Mesothelial cell of epicardium (in vitro differentiated cells): ENCODE data around the gene OGG1. TPM values are rescaled to one million over a fixed set of nuclear protein-coding genes. Genes with fewer than 3 reads are reported as not detected.

Source experiments
- DNase-seq, 2 experiments: peaks; one replicate each; pipeline ENCODE4 v3.0.0; 2021; ENCODE audit warnings: low spot score in 2 of 2; ENCODE audit not compliant: unreplicated experiment in 2 of 2
- H3K27ac Mint-ChIP-seq: 2 replicates; pipeline ENCODE4 v1.8.0; 2021; ENCODE audit warnings: mixed read lengths
- H3K27me3 Mint-ChIP-seq: 2 replicates; pipeline ENCODE4 v1.8.0; 2021; ENCODE audit warnings: low read depth, mixed read lengths
- H3K36me3 Mint-ChIP-seq: 2 replicates; pipeline ENCODE4 v1.8.0; 2021; ENCODE audit warnings: mixed read lengths
- H3K4me1 Mint-ChIP-seq: 2 replicates; pipeline ENCODE4 v1.8.0; 2021; ENCODE audit warnings: mixed read lengths
- H3K4me3 Mint-ChIP-seq: 2 replicates; pipeline ENCODE4 v1.8.0; 2021; ENCODE audit warnings: mild to moderate bottlenecking, moderate library complexity, mixed read lengths
- H3K9me3 Mint-ChIP-seq: 2 replicates; pipeline ENCODE4 v1.8.0; 2021; ENCODE audit warnings: mixed read lengths
- CTCF ChIP-seq: fragments of 200-600 bp; sonication (generic); IDR thresholded peaks from one replicate; pipeline ENCODE4 v1.5.0; 2021; ENCODE audit warnings: antibody characterized with exemption; ENCODE audit not compliant: unreplicated experiment
- total RNA-seq: library from RNA; stranded (reverse); gene quantifications from 3 replicates; pipeline ENCODE4 v1.2.1, GENCODE V29; 2021

The OGG1 gene
- total RNA-seq, 1 donor from 2014 or later = 51.0 TPM

DNA sequence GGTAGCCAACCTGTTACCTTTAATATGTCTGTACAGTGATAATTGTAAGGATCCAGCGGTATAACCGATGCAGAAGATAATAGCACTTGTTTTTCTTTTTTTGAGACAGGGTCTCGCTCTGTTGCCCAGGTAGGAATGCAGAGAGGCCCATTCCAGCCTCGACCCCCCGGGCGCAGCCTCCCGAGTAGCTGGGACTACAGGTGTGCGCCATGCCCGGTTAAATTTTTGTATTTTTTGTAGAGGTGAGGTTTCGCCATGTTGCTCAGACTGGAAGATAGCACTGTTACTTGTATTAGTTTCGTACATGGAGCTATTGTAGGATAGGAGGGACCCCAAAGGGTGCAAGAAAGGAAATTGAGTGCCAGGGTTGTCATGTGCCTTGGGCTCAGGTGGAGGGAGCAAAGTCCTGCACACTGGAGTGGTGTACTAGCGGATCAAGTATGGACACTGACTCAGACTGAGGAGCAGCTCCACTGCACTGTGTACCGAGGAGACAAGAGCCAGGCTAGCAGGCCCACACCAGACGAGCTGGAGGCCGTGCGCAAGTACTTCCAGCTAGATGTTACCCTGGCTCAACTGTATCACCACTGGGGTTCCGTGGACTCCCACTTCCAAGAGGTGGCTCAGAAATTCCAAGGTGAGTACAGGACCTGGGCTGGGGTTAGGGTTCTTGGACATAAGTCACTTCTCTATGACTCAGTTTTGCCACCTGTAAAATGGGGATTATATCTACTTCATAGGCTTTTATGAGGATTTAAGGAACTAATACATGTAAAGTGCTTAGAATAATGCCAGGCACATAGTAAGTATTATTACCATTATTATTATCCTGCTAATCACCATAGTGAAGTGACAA is 1.0 kb downstream of the OGG1 start:
- Mint-ChIP-seq H3K4me3 (peak overlapping the region; percentile 94), H3K27ac (peak overlapping the region; percentile 97), H3K27me3 (no peaks in the 10 kb centered on the region), H3K36me3 (peaks cover 20% of the 10 kb centered on the region), H3K4me1 (peaks cover 22% of the 10 kb centered on the region), H3K9me3 (no peaks in the 10 kb centered on the region)
- no peak for DNase-seq
- no peak for TF ChIP-seq CTCF

DNA sequence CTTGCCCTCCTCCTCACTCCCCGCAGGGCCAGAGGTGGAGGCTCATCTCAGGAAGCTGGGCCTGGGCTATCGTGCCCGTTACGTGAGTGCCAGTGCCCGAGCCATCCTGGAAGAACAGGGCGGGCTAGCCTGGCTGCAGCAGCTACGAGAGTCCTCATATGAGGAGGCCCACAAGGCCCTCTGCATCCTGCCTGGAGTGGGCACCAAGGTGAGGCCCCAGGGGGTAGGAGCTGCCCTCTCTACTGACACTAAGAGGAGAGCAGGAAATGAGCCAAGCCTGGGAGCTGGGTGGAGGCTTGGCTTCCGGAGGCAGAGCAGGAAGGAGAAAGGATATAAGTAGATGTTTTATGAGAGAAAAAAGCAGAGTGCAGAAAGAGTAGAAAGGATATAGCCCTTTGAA is 4.9 kb downstream of the OGG1 start:
- TF ChIP-seq CTCF = no peak
- DNase-seq = no peak
- Mint-ChIP-seq H3K36me3 (peaks cover 29% of the 10 kb centered on the region), H3K27ac (peak overlapping the region; percentile 55), H3K27me3 (no peaks in the 10 kb centered on the region), H3K4me1 (peaks cover 14% of the 10 kb centered on the region), H3K4me3 (no peak overlapping the region), H3K9me3 (no peaks in the 10 kb centered on the region)

DNA sequence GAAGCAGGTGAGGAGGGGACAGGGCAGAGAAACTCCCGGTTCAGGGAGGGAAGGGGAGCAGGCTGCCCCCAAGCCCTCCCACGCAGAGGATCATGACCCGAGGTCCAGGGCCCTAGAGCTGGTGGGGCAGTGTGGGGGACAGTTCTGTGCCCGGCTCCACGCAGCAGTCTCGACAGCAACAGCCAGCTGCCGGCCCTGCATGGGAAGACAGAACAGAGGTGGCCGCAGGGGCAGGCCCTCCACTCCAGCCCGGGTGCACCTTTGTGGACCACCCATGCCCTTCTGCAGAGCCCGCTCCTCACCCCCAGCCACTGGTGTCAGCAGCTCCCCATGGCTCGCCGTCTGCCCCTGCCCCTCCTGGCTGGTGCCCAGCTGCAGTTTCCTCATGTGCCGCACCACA is 7.7 kb downstream of the OGG1 start:
- Mint-ChIP-seq H3K27ac (no peak overlapping the region), H3K4me1 (no peaks in the 10 kb centered on the region), H3K9me3 (no peaks in the 10 kb centered on the region), H3K36me3 (peaks cover 38% of the 10 kb centered on the region), H3K4me3 (no peak overlapping the region), H3K27me3 (no peaks in the 10 kb centered on the region)
- DNase-seq = no peak
- no peak for TF ChIP-seq CTCF

DNA sequence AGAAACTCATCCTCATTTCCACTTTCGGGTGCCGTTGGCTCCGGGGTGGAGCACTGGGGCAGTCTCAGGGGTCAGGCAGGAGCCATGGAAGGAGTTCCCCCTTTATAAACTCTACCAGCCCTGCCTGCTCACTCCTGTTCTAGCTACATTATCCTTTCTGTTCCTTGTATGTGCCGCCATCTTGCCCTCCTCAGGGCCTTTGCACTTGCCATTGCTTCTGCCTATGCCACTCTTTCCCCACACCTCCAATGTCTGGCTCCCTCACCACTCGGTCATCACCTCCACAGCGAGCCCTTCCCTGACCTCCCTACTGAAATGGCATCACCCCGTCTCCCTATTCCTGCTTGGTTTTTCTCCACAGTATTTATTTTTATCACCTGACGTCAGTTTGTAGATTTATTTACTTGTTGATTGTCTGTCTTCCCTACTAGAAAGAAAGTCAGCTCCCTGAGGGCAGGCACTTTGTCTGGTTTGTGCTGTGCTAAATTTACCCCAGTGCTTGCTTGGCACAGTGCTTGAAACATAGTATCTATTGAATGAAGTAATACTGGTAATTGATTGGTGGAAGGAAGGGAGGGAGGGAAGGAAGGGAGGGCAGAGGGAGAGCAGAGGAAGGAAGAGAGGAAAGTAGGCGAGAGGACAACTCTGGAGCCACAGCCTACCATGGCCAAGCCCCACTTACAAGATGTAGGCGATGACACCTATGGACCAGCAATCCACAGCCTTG is 11.2 kb downstream of the OGG1 start:
- no peaks in the 10 kb centered on the region for H3K27me3 Mint-ChIP-seq
- no peaks in the 10 kb centered on the region for H3K4me1 Mint-ChIP-seq
- no peaks in the 10 kb centered on the region for H3K9me3 Mint-ChIP-seq
- H3K27ac Mint-ChIP-seq = no peak overlapping the region
- TF ChIP-seq CTCF = no peak
- no peak for DNase-seq
- peaks cover 35% of the 10 kb centered on the region for H3K36me3 Mint-ChIP-seq
- no peak overlapping the region for H3K4me3 Mint-ChIP-seq

- TF ChIP-seq CTCF = no peak
- Mint-ChIP-seq H3K4me3 (no peak overlapping the region), H3K27me3 (no peaks in the 10 kb centered on the region), H3K27ac (no peak overlapping the region), H3K4me1 (no peaks in the 10 kb centered on the region), H3K9me3 (no peaks in the 10 kb centered on the region), H3K36me3 (peaks cover 29% of the 10 kb centered on the region)
- DNase-seq = no peak
These were observed 12.2 kb downstream of the OGG1 start for GRCh38 chr3:9761919-9762318.
